ENCODE results near the gene CFAP90. TPM values are rescaled to one million over a fixed set of nuclear protein-coding genes. Genes with fewer than 3 reads are reported as not detected.

The CFAP90 gene
- total RNA-seq, 2 donors from 2014 or later = 0.80 to 0.88 TPM

- Mint-ChIP-seq H3K27me3 (ENCODE audit: insufficient read depth) (peaks cover 19% of the 10 kb centered on the region), H3K4me3 (no peak overlapping the region), H3K36me3 (ENCODE audit: low read depth) (no peaks in the 10 kb centered on the region)
These were observed 8.4 kb downstream of the CFAP90 start for GRCh38 chr5:7842531-7842930.

DNA sequence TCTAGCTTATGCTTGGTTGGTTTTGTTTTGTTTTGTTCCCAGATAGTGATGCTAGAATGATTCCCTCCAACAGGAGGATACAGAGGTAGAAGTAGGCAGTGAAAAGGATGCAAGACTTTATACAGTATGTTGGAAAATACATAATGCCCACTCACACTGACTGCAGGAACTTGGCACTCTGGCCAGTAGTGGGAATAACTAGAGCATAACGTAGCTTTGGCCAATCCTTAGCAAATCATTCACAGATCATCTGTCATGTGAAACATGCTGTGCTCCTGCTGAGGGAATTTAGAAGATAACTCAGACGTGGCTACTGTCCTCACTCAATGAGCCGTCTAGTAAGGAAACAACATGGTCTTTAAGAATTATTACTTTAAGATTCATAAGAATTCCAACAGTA, 13.5 kb downstream of the CFAP90 start:
- no peak overlapping the region for H3K27ac ChIP-seq (ENCODE audit: low read depth, low read length)
- TF ChIP-seq, protein P1, sequence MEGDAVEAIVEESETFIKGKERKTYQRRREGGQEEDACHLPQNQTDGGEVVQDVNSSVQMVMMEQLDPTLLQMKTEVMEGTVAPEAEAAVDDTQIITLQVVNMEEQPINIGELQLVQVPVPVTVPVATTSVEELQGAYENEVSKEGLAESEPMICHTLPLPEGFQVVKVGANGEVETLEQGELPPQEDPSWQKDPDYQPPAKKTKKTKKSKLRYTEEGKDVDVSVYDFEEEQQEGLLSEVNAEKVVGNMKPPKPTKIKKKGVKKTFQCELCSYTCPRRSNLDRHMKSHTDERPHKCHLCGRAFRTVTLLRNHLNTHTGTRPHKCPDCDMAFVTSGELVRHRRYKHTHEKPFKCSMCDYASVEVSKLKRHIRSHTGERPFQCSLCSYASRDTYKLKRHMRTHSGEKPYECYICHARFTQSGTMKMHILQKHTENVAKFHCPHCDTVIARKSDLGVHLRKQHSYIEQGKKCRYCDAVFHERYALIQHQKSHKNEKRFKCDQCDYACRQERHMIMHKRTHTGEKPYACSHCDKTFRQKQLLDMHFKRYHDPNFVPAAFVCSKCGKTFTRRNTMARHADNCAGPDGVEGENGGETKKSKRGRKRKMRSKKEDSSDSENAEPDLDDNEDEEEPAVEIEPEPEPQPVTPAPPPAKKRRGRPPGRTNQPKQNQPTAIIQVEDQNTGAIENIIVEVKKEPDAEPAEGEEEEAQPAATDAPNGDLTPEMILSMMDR (conservative IDR thresholded peaks at IDR 0.05) = no peak
- no peaks in the 10 kb centered on the region for H3K4me1 ChIP-seq (ENCODE audit: control insufficient read depth, insufficient read depth, low read length)
- no peak overlapping the region for H3K9ac ChIP-seq (ENCODE audit: extremely low read depth, low read length, poor library complexity, severe bottlenecking)
- no peaks in the 10 kb centered on the region for H3K4me1 Mint-ChIP-seq
- H3K27me3 ChIP-seq (ENCODE audit: control insufficient read depth, insufficient read depth, low read length, poor library complexity, severe bottlenecking) = no peaks in the 10 kb centered on the region
- H3K36me3 Mint-ChIP-seq (ENCODE audit: low read depth) = no peaks in the 10 kb centered on the region
- H3K27ac Mint-ChIP-seq = no peak overlapping the region
- peaks cover 6% of the 10 kb centered on the region for H3K27me3 Mint-ChIP-seq (ENCODE audit: insufficient read depth)
- no peak for DNase-seq
- no peaks in the 10 kb centered on the region for H3K9me3 Mint-ChIP-seq
- H3K36me3 ChIP-seq (ENCODE audit: control insufficient read depth, insufficient read depth, low read length) = no peaks in the 10 kb centered on the region
- H3K4me3 Mint-ChIP-seq = no peak overlapping the region
- WGBS, 2 experiments (ENCODE audit: insufficient coverage in 1 of 2, insufficient read length in 1 of 2) = 73 to 82% methylated on average over 2 to 3 of the region's 3 CpGs
- H3K4me3 ChIP-seq (ENCODE audit: low read length) = no peak overlapping the region
- H3K9me3 ChIP-seq (ENCODE audit: control insufficient read depth, low read length) = no peaks in the 10 kb centered on the region

More at GRCh38 chr5:7842531-7842930, 8.4 kb downstream of the CFAP90 start:
- peaks cover 7% of the 10 kb centered on the region for H3K27me3 ChIP-seq (ENCODE audit: control insufficient read depth, insufficient read depth, low read length, poor library complexity, severe bottlenecking)
- H3K4me3 ChIP-seq (ENCODE audit: low read length) = no peak overlapping the region
- TF ChIP-seq, protein P1 (conservative IDR thresholded peaks at IDR 0.05) = no peak
- Mint-ChIP-seq H3K27ac (no peak overlapping the region), H3K9me3 (no peaks in the 10 kb centered on the region), H3K4me1 (peaks cover 2% of the 10 kb centered on the region)
- no peak for DNase-seq
- no peaks in the 10 kb centered on the region for H3K36me3 ChIP-seq (ENCODE audit: control insufficient read depth, insufficient read depth, low read length)
- no peaks in the 10 kb centered on the region for H3K4me1 ChIP-seq (ENCODE audit: control insufficient read depth, insufficient read depth, low read length)
- WGBS, 2 experiments (ENCODE audit: insufficient coverage in 1 of 2, insufficient read length in 1 of 2) = 66 to 89% methylated on average over 2 of the region's 2 CpGs
- H3K9ac ChIP-seq (ENCODE audit: extremely low read depth, low read length, poor library complexity, severe bottlenecking) = no peak overlapping the region
- no peaks in the 10 kb centered on the region for H3K9me3 ChIP-seq (ENCODE audit: control insufficient read depth, low read length)
- H3K27ac ChIP-seq (ENCODE audit: low read depth, low read length) = no peak overlapping the region

- peaks cover 6% of the 10 kb centered on the region for H3K27me3 Mint-ChIP-seq (ENCODE audit: insufficient read depth)
- H3K4me1 Mint-ChIP-seq = no peaks in the 10 kb centered on the region
- no peak overlapping the region for H3K4me3 Mint-ChIP-seq
- Histone ChIP-seq H3K9ac (ENCODE audit: extremely low read depth, low read length, poor library complexity, severe bottlenecking) (no peak overlapping the region), H3K27ac (ENCODE audit: low read depth, low read length) (no peak overlapping the region), H3K36me3 (ENCODE audit: control insufficient read depth, insufficient read depth, low read length) (no peaks in the 10 kb centered on the region), H3K9me3 (ENCODE audit: control insufficient read depth, low read length) (no peaks in the 10 kb centered on the region), H3K4me1 (ENCODE audit: control insufficient read depth, insufficient read depth, low read length) (no peaks in the 10 kb centered on the region), H3K27me3 (ENCODE audit: control insufficient read depth, insufficient read depth, low read length, poor library complexity, severe bottlenecking) (no peaks in the 10 kb centered on the region), H3K4me3 (ENCODE audit: low read length) (no peak overlapping the region)
- TF ChIP-seq, protein P1 (conservative IDR thresholded peaks at IDR 0.05) = no peak
- DNase-seq = no peak
- no peaks in the 10 kb centered on the region for H3K9me3 Mint-ChIP-seq
- H3K36me3 Mint-ChIP-seq (ENCODE audit: low read depth) = no peaks in the 10 kb centered on the region
- H3K27ac Mint-ChIP-seq = no peak overlapping the region
- 76% methylated on average over 3 of the region's 4 CpGs; no CpG with 5 or more reads in 1 of the 2 experiments for WGBS, 2 experiments (ENCODE audit: insufficient coverage in 1 of 2, insufficient read length in 1 of 2)
These were observed 16.0 kb downstream of the CFAP90 start for GRCh38 chr5:7834982-7835381.
